ENCODE measurements around the gene MBNL3.
"Not testable (repeated sequence)": the region's sequence is repeated elsewhere in the genome, so short reads cannot be mapped to it uniquely, and the experiment has no call there.

The MBNL3 gene

GRCh38 chrX:132353430-132353829, 135.4 kb downstream of the MBNL3 start:
- TF ChIP-seq GATA1 (IDR thresholded peaks at IDR 0.05; ENCODE audit: low read depth, low read length): no peak
- no peak for TF ChIP-seq POLR2A (IDR thresholded peaks at IDR 0.05; ENCODE audit: low read length)
- DNase-seq: no peak

- DNase-seq: no peak
- TF ChIP-seq GATA1 (IDR thresholded peaks at IDR 0.05; ENCODE audit: low read depth, low read length) (no peak), POLR2A (IDR thresholded peaks at IDR 0.05; ENCODE audit: low read length) (no peak)
These were observed 152.7 kb downstream of the MBNL3 start for GRCh38 chrX:132336172-132336571.

- no peak for DNase-seq
- no peak for TF ChIP-seq GATA1 (IDR thresholded peaks at IDR 0.05; ENCODE audit: low read depth, low read length)
- no peak for TF ChIP-seq POLR2A (IDR thresholded peaks at IDR 0.05; ENCODE audit: low read length)
These were observed 155.5 kb downstream of the MBNL3 start for GRCh38 chrX:132333351-132333750.

- no peak for DNase-seq
- TF ChIP-seq POLR2A (IDR thresholded peaks at IDR 0.05; ENCODE audit: low read length) (no peak), GATA1 (IDR thresholded peaks at IDR 0.05; ENCODE audit: low read depth, low read length) (no peak)
These were observed 157.3 kb downstream of the MBNL3 start for GRCh38 chrX:132331532-132331931.

GRCh38 chrX:132331000-132331399, 157.8 kb downstream of the MBNL3 start:
- no peak for DNase-seq
- no peak for TF ChIP-seq POLR2A (IDR thresholded peaks at IDR 0.05; ENCODE audit: low read length)
- no peak for TF ChIP-seq GATA1 (IDR thresholded peaks at IDR 0.05; ENCODE audit: low read depth, low read length)

GRCh38 chrX:132330156-132330729, 158.6 kb downstream of the MBNL3 start:
- no peak for TF ChIP-seq POLR2A (IDR thresholded peaks at IDR 0.05; ENCODE audit: low read length)
- no peak for TF ChIP-seq GATA1 (IDR thresholded peaks at IDR 0.05; ENCODE audit: low read depth, low read length)
- DNase-seq: no peak

- not testable (repeated sequence) for DNase-seq
These were observed 161.9 kb downstream of the MBNL3 start for GRCh38 chrX:132326960-132327359.
